ENCODE results near the gene SH2D6. TPM values are rescaled to one million over a fixed set of nuclear protein-coding genes. Genes with fewer than 3 reads are reported as not detected.

SH2D6 gene
- total and polyA plus RNA-seq, 9 of the 15 experiments (the other 6 are each of a cell fraction or from before 2014, with no cell fraction given): 0.07 to 0.76 (median 0.33) TPM; not detected in 2

DNA sequence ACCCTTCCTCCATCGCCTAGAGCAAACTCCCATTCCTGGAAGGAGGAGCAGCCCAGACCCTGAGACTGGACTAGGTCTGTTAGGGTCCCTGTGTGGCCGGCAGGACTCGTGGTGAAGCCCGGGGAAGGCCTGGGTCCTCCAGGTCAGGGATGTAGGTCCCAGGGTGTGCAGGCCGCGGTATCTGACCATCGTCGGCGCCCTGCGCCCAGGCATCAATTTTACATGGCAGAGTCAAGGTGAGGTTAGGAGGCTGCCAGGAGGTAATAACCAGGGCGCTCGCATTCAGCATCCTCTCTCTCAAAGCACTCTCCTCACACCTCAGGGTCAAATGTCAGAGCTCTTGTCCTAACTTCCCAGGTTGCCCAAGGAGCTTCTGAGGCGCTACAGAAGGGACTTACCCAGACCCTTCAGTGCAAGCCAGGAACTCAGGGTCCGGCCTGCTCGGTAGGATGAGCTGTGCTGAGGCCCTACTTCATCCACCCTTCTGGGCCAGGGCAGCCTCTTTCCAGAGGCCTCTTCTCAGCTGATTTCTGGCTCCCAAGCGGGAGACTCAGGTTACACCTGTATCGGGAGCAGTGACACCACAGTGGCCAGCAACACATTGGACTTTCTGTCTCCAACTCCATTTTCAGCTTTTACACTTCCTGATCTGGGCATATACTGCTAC is 628 bp downstream of the SH2D6 start (continued):
- TF ChIP-seq, protein P1, sequence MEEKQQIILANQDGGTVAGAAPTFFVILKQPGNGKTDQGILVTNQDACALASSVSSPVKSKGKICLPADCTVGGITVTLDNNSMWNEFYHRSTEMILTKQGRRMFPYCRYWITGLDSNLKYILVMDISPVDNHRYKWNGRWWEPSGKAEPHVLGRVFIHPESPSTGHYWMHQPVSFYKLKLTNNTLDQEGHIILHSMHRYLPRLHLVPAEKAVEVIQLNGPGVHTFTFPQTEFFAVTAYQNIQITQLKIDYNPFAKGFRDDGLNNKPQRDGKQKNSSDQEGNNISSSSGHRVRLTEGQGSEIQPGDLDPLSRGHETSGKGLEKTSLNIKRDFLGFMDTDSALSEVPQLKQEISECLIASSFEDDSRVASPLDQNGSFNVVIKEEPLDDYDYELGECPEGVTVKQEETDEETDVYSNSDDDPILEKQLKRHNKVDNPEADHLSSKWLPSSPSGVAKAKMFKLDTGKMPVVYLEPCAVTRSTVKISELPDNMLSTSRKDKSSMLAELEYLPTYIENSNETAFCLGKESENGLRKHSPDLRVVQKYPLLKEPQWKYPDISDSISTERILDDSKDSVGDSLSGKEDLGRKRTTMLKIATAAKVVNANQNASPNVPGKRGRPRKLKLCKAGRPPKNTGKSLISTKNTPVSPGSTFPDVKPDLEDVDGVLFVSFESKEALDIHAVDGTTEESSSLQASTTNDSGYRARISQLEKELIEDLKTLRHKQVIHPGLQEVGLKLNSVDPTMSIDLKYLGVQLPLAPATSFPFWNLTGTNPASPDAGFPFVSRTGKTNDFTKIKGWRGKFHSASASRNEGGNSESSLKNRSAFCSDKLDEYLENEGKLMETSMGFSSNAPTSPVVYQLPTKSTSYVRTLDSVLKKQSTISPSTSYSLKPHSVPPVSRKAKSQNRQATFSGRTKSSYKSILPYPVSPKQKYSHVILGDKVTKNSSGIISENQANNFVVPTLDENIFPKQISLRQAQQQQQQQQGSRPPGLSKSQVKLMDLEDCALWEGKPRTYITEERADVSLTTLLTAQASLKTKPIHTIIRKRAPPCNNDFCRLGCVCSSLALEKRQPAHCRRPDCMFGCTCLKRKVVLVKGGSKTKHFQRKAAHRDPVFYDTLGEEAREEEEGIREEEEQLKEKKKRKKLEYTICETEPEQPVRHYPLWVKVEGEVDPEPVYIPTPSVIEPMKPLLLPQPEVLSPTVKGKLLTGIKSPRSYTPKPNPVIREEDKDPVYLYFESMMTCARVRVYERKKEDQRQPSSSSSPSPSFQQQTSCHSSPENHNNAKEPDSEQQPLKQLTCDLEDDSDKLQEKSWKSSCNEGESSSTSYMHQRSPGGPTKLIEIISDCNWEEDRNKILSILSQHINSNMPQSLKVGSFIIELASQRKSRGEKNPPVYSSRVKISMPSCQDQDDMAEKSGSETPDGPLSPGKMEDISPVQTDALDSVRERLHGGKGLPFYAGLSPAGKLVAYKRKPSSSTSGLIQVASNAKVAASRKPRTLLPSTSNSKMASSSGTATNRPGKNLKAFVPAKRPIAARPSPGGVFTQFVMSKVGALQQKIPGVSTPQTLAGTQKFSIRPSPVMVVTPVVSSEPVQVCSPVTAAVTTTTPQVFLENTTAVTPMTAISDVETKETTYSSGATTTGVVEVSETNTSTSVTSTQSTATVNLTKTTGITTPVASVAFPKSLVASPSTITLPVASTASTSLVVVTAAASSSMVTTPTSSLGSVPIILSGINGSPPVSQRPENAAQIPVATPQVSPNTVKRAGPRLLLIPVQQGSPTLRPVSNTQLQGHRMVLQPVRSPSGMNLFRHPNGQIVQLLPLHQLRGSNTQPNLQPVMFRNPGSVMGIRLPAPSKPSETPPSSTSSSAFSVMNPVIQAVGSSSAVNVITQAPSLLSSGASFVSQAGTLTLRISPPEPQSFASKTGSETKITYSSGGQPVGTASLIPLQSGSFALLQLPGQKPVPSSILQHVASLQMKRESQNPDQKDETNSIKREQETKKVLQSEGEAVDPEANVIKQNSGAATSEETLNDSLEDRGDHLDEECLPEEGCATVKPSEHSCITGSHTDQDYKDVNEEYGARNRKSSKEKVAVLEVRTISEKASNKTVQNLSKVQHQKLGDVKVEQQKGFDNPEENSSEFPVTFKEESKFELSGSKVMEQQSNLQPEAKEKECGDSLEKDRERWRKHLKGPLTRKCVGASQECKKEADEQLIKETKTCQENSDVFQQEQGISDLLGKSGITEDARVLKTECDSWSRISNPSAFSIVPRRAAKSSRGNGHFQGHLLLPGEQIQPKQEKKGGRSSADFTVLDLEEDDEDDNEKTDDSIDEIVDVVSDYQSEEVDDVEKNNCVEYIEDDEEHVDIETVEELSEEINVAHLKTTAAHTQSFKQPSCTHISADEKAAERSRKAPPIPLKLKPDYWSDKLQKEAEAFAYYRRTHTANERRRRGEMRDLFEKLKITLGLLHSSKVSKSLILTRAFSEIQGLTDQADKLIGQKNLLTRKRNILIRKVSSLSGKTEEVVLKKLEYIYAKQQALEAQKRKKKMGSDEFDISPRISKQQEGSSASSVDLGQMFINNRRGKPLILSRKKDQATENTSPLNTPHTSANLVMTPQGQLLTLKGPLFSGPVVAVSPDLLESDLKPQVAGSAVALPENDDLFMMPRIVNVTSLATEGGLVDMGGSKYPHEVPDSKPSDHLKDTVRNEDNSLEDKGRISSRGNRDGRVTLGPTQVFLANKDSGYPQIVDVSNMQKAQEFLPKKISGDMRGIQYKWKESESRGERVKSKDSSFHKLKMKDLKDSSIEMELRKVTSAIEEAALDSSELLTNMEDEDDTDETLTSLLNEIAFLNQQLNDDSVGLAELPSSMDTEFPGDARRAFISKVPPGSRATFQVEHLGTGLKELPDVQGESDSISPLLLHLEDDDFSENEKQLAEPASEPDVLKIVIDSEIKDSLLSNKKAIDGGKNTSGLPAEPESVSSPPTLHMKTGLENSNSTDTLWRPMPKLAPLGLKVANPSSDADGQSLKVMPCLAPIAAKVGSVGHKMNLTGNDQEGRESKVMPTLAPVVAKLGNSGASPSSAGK (IDR thresholded peaks at IDR 0.05): peak; percentile 59
- TF ChIP-seq HNRNPUL1 (IDR thresholded peaks at IDR 0.05; ENCODE audit: low read length): no peak
- peak; percentile 82 for TF ChIP-seq NR2C1 (IDR thresholded peaks at IDR 0.05)
- peak; percentile 75; the same call in 1 of the 2 replicates for TF ChIP-seq NR2C1 (tag; IDR thresholded peaks at IDR 0.05)
- TF ChIP-seq, protein P2, sequence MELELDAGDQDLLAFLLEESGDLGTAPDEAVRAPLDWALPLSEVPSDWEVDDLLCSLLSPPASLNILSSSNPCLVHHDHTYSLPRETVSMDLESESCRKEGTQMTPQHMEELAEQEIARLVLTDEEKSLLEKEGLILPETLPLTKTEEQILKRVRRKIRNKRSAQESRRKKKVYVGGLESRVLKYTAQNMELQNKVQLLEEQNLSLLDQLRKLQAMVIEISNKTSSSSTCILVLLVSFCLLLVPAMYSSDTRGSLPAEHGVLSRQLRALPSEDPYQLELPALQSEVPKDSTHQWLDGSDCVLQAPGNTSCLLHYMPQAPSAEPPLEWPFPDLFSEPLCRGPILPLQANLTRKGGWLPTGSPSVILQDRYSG (tag; conservative IDR thresholded peaks at IDR 0.05; ENCODE audit: low read depth): no peak
- TF ChIP-seq MYBL2 (IDR thresholded peaks at IDR 0.05; ENCODE audit: low read depth): no peak
- TF ChIP-seq MYBL2 (CRISPR knock-in tag; IDR thresholded peaks at IDR 0.05; ENCODE audit: borderline replicate concordance): no peak
- TF ChIP-seq FOXA3 (CRISPR knock-in tag; conservative IDR thresholded peaks at IDR 0.05 in 1 of 2, IDR thresholded peaks at IDR 0.05 in 1 of 2): no peak

Data from K562 (cell line).